Parathyroid adenoma (tissue), 2 donors: ENCODE measurements around the gene HLA-DRB1.

Experiments used
- H2AFZ ChIP-seq: fragments of 300-600 bp; sonication (generic); one replicate; pipeline ENCODE4 v1.7.0; 2017; ENCODE audit warnings: antibody characterized with exemption, mild to moderate bottlenecking
- H3K27ac ChIP-seq: fragments of 300-600 bp; sonication (generic); one replicate; pipeline ENCODE4 v1.7.0; 2017
- H3K27me3 ChIP-seq: fragments of 300-600 bp; sonication (generic); one replicate; pipeline ENCODE4 v1.7.0; 2017; ENCODE audit warnings: low read length; ENCODE audit not compliant: control insufficient read depth, insufficient read depth
- H3K36me3 ChIP-seq: fragments of 300-600 bp; sonication (generic); one replicate; pipeline ENCODE4 v1.7.0; 2017; ENCODE audit warnings: low read length; ENCODE audit not compliant: control insufficient read depth, insufficient read depth
- H3K4me1 ChIP-seq: fragments of 300-600 bp; sonication (generic); one replicate; pipeline ENCODE4 v1.7.0; 2017; ENCODE audit warnings: control low read depth
- H3K4me2 ChIP-seq: fragments of 300-600 bp; sonication (generic); one replicate; pipeline ENCODE4 v1.7.0; 2017; ENCODE audit warnings: low read length
- H3K4me3 ChIP-seq: fragments of 300-600 bp; sonication (generic); one replicate; pipeline ENCODE4 v1.7.0; 2017; ENCODE audit warnings: low read depth, low read length
- H3K79me2 ChIP-seq: fragments of 300-600 bp; sonication (generic); one replicate; pipeline ENCODE4 v1.7.0; 2017; ENCODE audit warnings: control low read depth
- H3K9ac ChIP-seq: fragments of 300-600 bp; sonication (generic); one replicate; pipeline ENCODE4 v1.7.0; 2017; ENCODE audit warnings: mild to moderate bottlenecking
- H3K9me3 ChIP-seq: fragments of 300-600 bp; sonication (generic); one replicate; pipeline ENCODE4 v1.7.0; 2017; ENCODE audit warnings: low read length; ENCODE audit not compliant: control insufficient read depth
- CTCF ChIP-seq: fragments of 300-600 bp; sonication (generic); IDR thresholded peaks from one replicate; pipeline ENCODE4 v1.7.0; 2017; ENCODE audit warnings: antibody characterized with exemption, mild to moderate bottlenecking
- donor health status: primary hyperparathyroidism.

The HLA-DRB1 gene

GRCh38 chr6:32624565-32624964 is 34.9 kb upstream of the HLA-DRB1 start:
- no peak overlapping the region for H3K27ac ChIP-seq
- no peaks in the 10 kb centered on the region for H3K27me3 ChIP-seq
- H3K79me2 ChIP-seq, result no peaks in the 10 kb centered on the region
- TF ChIP-seq CTCF, result no peak
- no peak overlapping the region for H3K4me3 ChIP-seq
- H3K9me3 ChIP-seq, result no peaks in the 10 kb centered on the region
- H3K36me3 ChIP-seq, result no peaks in the 10 kb centered on the region
- no peak overlapping the region for H3K4me2 ChIP-seq
- no peak overlapping the region for H3K9ac ChIP-seq
- H3K4me1 ChIP-seq, result no peaks in the 10 kb centered on the region
- H2AFZ ChIP-seq, result no peak overlapping the region

GRCh38 chr6:32623693-32624092 is 34.0 kb upstream of the HLA-DRB1 start:
- no peaks in the 10 kb centered on the region for H3K36me3 ChIP-seq
- H3K27ac ChIP-seq, result no peak overlapping the region
- H3K4me3 ChIP-seq, result no peak overlapping the region
- H3K79me2 ChIP-seq, result no peaks in the 10 kb centered on the region
- no peaks in the 10 kb centered on the region for H3K9me3 ChIP-seq
- TF ChIP-seq CTCF, result no peak
- H3K9ac ChIP-seq, result no peak overlapping the region
- no peak overlapping the region for H2AFZ ChIP-seq
- no peak overlapping the region for H3K4me2 ChIP-seq
- no peaks in the 10 kb centered on the region for H3K4me1 ChIP-seq
- H3K27me3 ChIP-seq, result no peaks in the 10 kb centered on the region

- H3K27me3 ChIP-seq, result no peaks in the 10 kb centered on the region
- H3K4me1 ChIP-seq, result no peaks in the 10 kb centered on the region
- no peaks in the 10 kb centered on the region for H3K36me3 ChIP-seq
- peak; percentile 57 for TF ChIP-seq CTCF
- H3K9me3 ChIP-seq, result no peaks in the 10 kb centered on the region
- no peaks in the 10 kb centered on the region for H3K79me2 ChIP-seq
- H3K4me2 ChIP-seq, result no peak overlapping the region
- H3K9ac ChIP-seq, result no peak overlapping the region
- no peak overlapping the region for H2AFZ ChIP-seq
- H3K27ac ChIP-seq, result no peak overlapping the region
- no peak overlapping the region for H3K4me3 ChIP-seq
Observed at GRCh38 chr6:32622545-32623401, 33.1 kb upstream of the HLA-DRB1 start.

GRCh38 chr6:32621372-32621771 is 31.7 kb upstream of the HLA-DRB1 start:
- Histone ChIP-seq H3K4me1 (no peaks in the 10 kb centered on the region), H3K4me2 (no peak overlapping the region), H3K9me3 (no peaks in the 10 kb centered on the region), H3K36me3 (no peaks in the 10 kb centered on the region), H2AFZ (no peak overlapping the region), H3K27me3 (no peaks in the 10 kb centered on the region), H3K4me3 (no peak overlapping the region), H3K79me2 (no peaks in the 10 kb centered on the region), H3K9ac (no peak overlapping the region), H3K27ac (no peak overlapping the region)
- no peak for TF ChIP-seq CTCF

- no peaks in the 10 kb centered on the region for H3K79me2 ChIP-seq
- H3K4me2 ChIP-seq, result no peak overlapping the region
- TF ChIP-seq CTCF, result no peak
- H3K27ac ChIP-seq, result no peak overlapping the region
- no peak overlapping the region for H3K4me3 ChIP-seq
- H3K4me1 ChIP-seq, result no peaks in the 10 kb centered on the region
- H2AFZ ChIP-seq, result no peak overlapping the region
- no peaks in the 10 kb centered on the region for H3K36me3 ChIP-seq
- H3K9ac ChIP-seq, result no peak overlapping the region
- H3K9me3 ChIP-seq, result no peaks in the 10 kb centered on the region
- H3K27me3 ChIP-seq, result no peaks in the 10 kb centered on the region
Observed at GRCh38 chr6:32617751-32618150, 28.1 kb upstream of the HLA-DRB1 start.
